Trophoblast cell (in vitro differentiated cells and primary cell): Measurements from ENCODE around the gene TFAM.

Experiments used
- DNase-seq, 2 donors: peaks; one replicate each; pipeline ENCODE4 v3.0.0-alpha.2; 2016
- H2AFZ ChIP-seq: 2 replicates; pipeline ENCODE4 v1.6.1; 2013; ENCODE audit warnings: low read length, moderate library complexity, mild to moderate bottlenecking; ENCODE audit not compliant: insufficient read depth, poor library complexity
- H2AK5ac ChIP-seq: 2 replicates; pipeline ENCODE4 v1.6.1; 2013; ENCODE audit warnings: mild to moderate bottlenecking, low read length
- H2BK120ac ChIP-seq: 2 replicates; pipeline ENCODE4 v1.6.1; 2013; ENCODE audit warnings: low read length, mild to moderate bottlenecking, moderate library complexity; ENCODE audit not compliant: insufficient read depth, poor library complexity
- H2BK12ac ChIP-seq: 2 replicates; pipeline ENCODE4 v1.6.1; 2013; ENCODE audit warnings: mild to moderate bottlenecking, low read length, moderate library complexity
- H2BK5ac ChIP-seq: 2 replicates; pipeline ENCODE4 v1.6.1; 2013; ENCODE audit warnings: low read length, low read depth, moderate library complexity, mild to moderate bottlenecking; ENCODE audit not compliant: poor library complexity
- H3K14ac ChIP-seq: 2 replicates; pipeline ENCODE4 v1.6.1; 2013; ENCODE audit warnings: mild to moderate bottlenecking, low read length
- H3K18ac ChIP-seq: 2 replicates; pipeline ENCODE4 v1.6.1; 2013; ENCODE audit warnings: mild to moderate bottlenecking, low read length
- H3K23ac ChIP-seq: 2 replicates; pipeline ENCODE4 v1.6.1; 2013; ENCODE audit warnings: low read length
- H3K27ac ChIP-seq: 2 replicates; pipeline ENCODE4 v1.5.1; 2013; ENCODE audit warnings: low read depth, mild to moderate bottlenecking, inconsistent platforms, low read length, moderate library complexity
- H3K27me3 ChIP-seq: 2 replicates; pipeline ENCODE4 v1.6.1; 2013; ENCODE audit warnings: inconsistent platforms, mild to moderate bottlenecking, low read length, moderate library complexity; ENCODE audit not compliant: insufficient read depth
- H3K36me3 ChIP-seq, 2 experiments: 1 replicate in 1 of 2; 2 replicates in 1 of 2; pipeline ENCODE4 v1.6.1; 2013; ENCODE audit warnings: low read length in 2 of 2, mild to moderate bottlenecking in 2 of 2, moderate library complexity in 1 of 2; ENCODE audit not compliant: insufficient read depth in 2 of 2, control insufficient read depth in 1 of 2
- H3K4ac ChIP-seq: 2 replicates; pipeline ENCODE4 v1.6.1; 2013; ENCODE audit warnings: low read depth, mild to moderate bottlenecking, low read length, moderate library complexity
- H3K4me1 ChIP-seq, 2 experiments: 1 replicate in 1 of 2; 2 replicates in 1 of 2; pipeline ENCODE4 v1.6.1; 2013; ENCODE audit warnings: low read length in 2 of 2, mild to moderate bottlenecking in 2 of 2, moderate library complexity in 1 of 2; ENCODE audit not compliant: insufficient read depth in 2 of 2, control insufficient read depth in 1 of 2
- H3K4me2 ChIP-seq: 2 replicates; pipeline ENCODE4 v1.6.1; 2013; ENCODE audit warnings: inconsistent platforms, mild to moderate bottlenecking, low read length, moderate library complexity
- H3K4me3 ChIP-seq: 2 replicates; pipeline ENCODE4 v1.5.1; 2013; ENCODE audit warnings: mild to moderate bottlenecking, low read depth, low read length, inconsistent platforms
- H3K79me1 ChIP-seq: one replicate; pipeline ENCODE4 v1.6.1; 2013; ENCODE audit warnings: low read length
- H3K79me2 ChIP-seq: 2 replicates; pipeline ENCODE4 v1.6.1; 2013; ENCODE audit warnings: low read length, mild to moderate bottlenecking; ENCODE audit not compliant: control insufficient read depth, insufficient read depth, poor library complexity
- H3K9ac ChIP-seq: 2 replicates; pipeline ENCODE4 v1.6.1; 2013; ENCODE audit warnings: mild to moderate bottlenecking, low read length
- H3K9me3 ChIP-seq: 2 replicates; pipeline ENCODE4 v1.6.1; 2013; ENCODE audit warnings: low read depth, mild to moderate bottlenecking, control low read depth, inconsistent platforms, low read length; ENCODE audit not compliant: insufficient read depth
- H4K12ac ChIP-seq: 2 replicates; pipeline ENCODE4 v1.6.1; 2013; ENCODE audit warnings: low read depth, mild to moderate bottlenecking, low read length, moderate library complexity
- H4K8ac ChIP-seq: 2 replicates; pipeline ENCODE4 v1.6.1; 2013; ENCODE audit warnings: low read depth, mild to moderate bottlenecking, low read length, moderate library complexity
- H4K91ac ChIP-seq: one replicate; pipeline ENCODE4 v1.6.1; 2013; ENCODE audit warnings: low read depth, mild to moderate bottlenecking, low read length, moderate library complexity
- WGBS: extraction: QIAGEN DNeasy Blood & Tissue Kit; methylation state at CpG from one replicate; pipeline ENCODE4 v1.1.7; 2013; ENCODE audit warnings: missing lambda C conversion rate; ENCODE audit not compliant: insufficient read length, insufficient coverage; ENCODE audit errors: extremely low coverage; 5-methylcytosine and 5-hydroxymethylcytosine counted together

TFAM gene

GRCh38 chr10:58396057-58396456, 10.8 kb downstream of the TFAM start:
- no peak overlapping the region for H3K4ac ChIP-seq
- H3K18ac ChIP-seq = no peak overlapping the region
- H4K12ac ChIP-seq = no peak overlapping the region
- no peak overlapping the region for H3K14ac ChIP-seq
- H3K79me1 ChIP-seq = no peaks in the 10 kb centered on the region
- no peaks in the 10 kb centered on the region for H3K9me3 ChIP-seq
- peaks cover 6 to 10% of the 10 kb centered on the region in 2 experiments for H3K36me3 ChIP-seq
- no peak overlapping the region for H3K9ac ChIP-seq
- no peak overlapping the region for H4K91ac ChIP-seq
- no peak overlapping the region for H3K4me3 ChIP-seq
- no peak overlapping the region for H2BK12ac ChIP-seq
- no peak overlapping the region for H3K23ac ChIP-seq
- H2AFZ ChIP-seq = no peak overlapping the region
- H3K27ac ChIP-seq = no peak overlapping the region
- no peak overlapping the region for H2BK120ac ChIP-seq
- H3K27me3 ChIP-seq = no peaks in the 10 kb centered on the region
- no peak for DNase-seq
- H3K4me1 ChIP-seq = no peaks in the 10 kb centered on the region
- no peak overlapping the region for H4K8ac ChIP-seq
- H3K4me2 ChIP-seq = no peak overlapping the region
- no peak overlapping the region for H2AK5ac ChIP-seq
- H3K79me2 ChIP-seq = no peaks in the 10 kb centered on the region
- no peak overlapping the region for H2BK5ac ChIP-seq

GRCh38 chr10:58397830-58398229, 12.6 kb downstream of the TFAM start:
- H2AFZ ChIP-seq = no peak overlapping the region
- no peak overlapping the region for H3K4ac ChIP-seq
- H2BK12ac ChIP-seq = no peak overlapping the region
- WGBS = no CpG with 5 or more reads among the region's 3 CpGs
- peaks cover 3 to 6% of the 10 kb centered on the region in 2 experiments for H3K36me3 ChIP-seq
- no peak overlapping the region for H2BK5ac ChIP-seq
- no peak overlapping the region for H3K23ac ChIP-seq
- no peak overlapping the region for H4K8ac ChIP-seq
- no peak for DNase-seq
- H2BK120ac ChIP-seq = no peak overlapping the region
- no peak overlapping the region for H4K91ac ChIP-seq
- H3K79me1 ChIP-seq = no peaks in the 10 kb centered on the region
- H3K4me3 ChIP-seq = no peak overlapping the region
- no peaks in the 10 kb centered on the region for H3K79me2 ChIP-seq
- H3K4me2 ChIP-seq = no peak overlapping the region
- no peak overlapping the region for H4K12ac ChIP-seq
- H3K9ac ChIP-seq = no peak overlapping the region
- no peaks in the 10 kb centered on the region for H3K9me3 ChIP-seq
- H3K14ac ChIP-seq = no peak overlapping the region
- H3K27me3 ChIP-seq = no peaks in the 10 kb centered on the region
- no peak overlapping the region for H3K27ac ChIP-seq
- H3K4me1 ChIP-seq = no peaks in the 10 kb centered on the region
- H2AK5ac ChIP-seq = no peak overlapping the region
- no peak overlapping the region for H3K18ac ChIP-seq

- Histone ChIP-seq H3K79me2 (no peaks in the 10 kb centered on the region), H2BK120ac (no peak overlapping the region), H2AFZ (no peak overlapping the region), H3K18ac (no peak overlapping the region), H4K12ac (no peak overlapping the region), H3K36me3 (peaks cover 0 to 3% of the 10 kb centered on the region in 2 experiments), H2BK12ac (no peak overlapping the region), H3K4ac (no peak overlapping the region), H3K27ac (no peak overlapping the region), H3K79me1 (no peaks in the 10 kb centered on the region), H3K14ac (no peak overlapping the region), H3K4me2 (no peak overlapping the region), H3K9me3 (no peaks in the 10 kb centered on the region), H2AK5ac (no peak overlapping the region), H4K91ac (no peak overlapping the region), H4K8ac (no peak overlapping the region), H3K4me1 (no peaks in the 10 kb centered on the region), H3K27me3 (no peaks in the 10 kb centered on the region), H3K4me3 (no peak overlapping the region), H2BK5ac (no peak overlapping the region), H3K9ac (no peak overlapping the region), H3K23ac (no peak overlapping the region)
- no CpG with 5 or more reads among the region's 4 CpGs for WGBS
- no peak for DNase-seq
These were observed 14.2 kb downstream of the TFAM start for GRCh38 chr10:58399410-58399809.

GRCh38 chr10:58400609-58401008, 15.4 kb downstream of the TFAM start:
- H3K4me2 ChIP-seq = no peak overlapping the region
- no peak overlapping the region for H3K4ac ChIP-seq
- H4K91ac ChIP-seq = no peak overlapping the region
- no peaks in the 10 kb centered on the region for H3K9me3 ChIP-seq
- H3K4me3 ChIP-seq = no peak overlapping the region
- H3K27me3 ChIP-seq = no peaks in the 10 kb centered on the region
- no peak overlapping the region for H2BK5ac ChIP-seq
- H3K27ac ChIP-seq = no peak overlapping the region
- no peaks in the 10 kb centered on the region for H3K4me1 ChIP-seq
- peaks cover 0 to 2% of the 10 kb centered on the region in 2 experiments for H3K36me3 ChIP-seq
- H2BK12ac ChIP-seq = no peak overlapping the region
- no peak overlapping the region for H3K18ac ChIP-seq
- no peaks in the 10 kb centered on the region for H3K79me2 ChIP-seq
- H4K8ac ChIP-seq = no peak overlapping the region
- no peak overlapping the region for H3K9ac ChIP-seq
- DNase-seq = no peak
- H2AK5ac ChIP-seq = no peak overlapping the region
- no peak overlapping the region for H2AFZ ChIP-seq
- H3K79me1 ChIP-seq = no peaks in the 10 kb centered on the region
- no peak overlapping the region for H4K12ac ChIP-seq
- WGBS = no CpG with 5 or more reads among the region's 1 CpG
- no peak overlapping the region for H3K23ac ChIP-seq
- H3K14ac ChIP-seq = no peak overlapping the region
- no peak overlapping the region for H2BK120ac ChIP-seq
